Measurements from ENCODE around the gene POC1B.

- TF ChIP-seq POLR2AphosphoS5 (IDR thresholded peaks at IDR 0.05) (no peak), RAD21 (conservative IDR thresholded peaks at IDR 0.05) (no peak), EZH2 (IDR thresholded peaks at IDR 0.05; ENCODE audit: borderline replicate concordance, insufficient read depth, low read length, poor library complexity, severe bottlenecking) (no peak)
Measured at GRCh38 chr12:89386138-89386537, 139.7 kb downstream of the POC1B start.

Data from neural cell (in vitro differentiated cells).